ENCODE measurements around the gene NUDT1.

DNA sequence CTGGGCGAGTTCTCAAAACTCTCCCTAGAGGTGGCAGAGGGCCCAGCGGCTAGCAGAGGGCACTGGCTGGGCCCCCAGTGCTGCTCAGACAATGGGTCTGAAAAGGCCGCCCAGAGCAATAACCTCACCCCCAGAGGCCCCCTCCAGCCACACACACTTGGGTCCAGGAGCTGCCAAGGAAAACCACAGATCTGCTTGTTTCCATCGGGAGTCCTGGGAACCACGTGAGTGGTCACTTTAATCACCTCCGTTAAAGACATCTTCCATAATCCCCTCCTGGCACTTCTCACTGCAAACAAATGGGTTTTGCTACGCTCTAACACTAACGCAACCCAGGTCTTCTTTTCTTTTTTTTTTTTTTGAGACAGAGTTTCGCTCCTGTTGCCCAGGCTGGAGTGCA is 30.0 kb downstream of the NUDT1 start:
- TF ChIP-seq POLR2A (IDR thresholded peaks at IDR 0.05; ENCODE audit: low read length), result no peak
- TF ChIP-seq GATA1 (IDR thresholded peaks at IDR 0.05; ENCODE audit: low read depth, low read length), result no peak
